Left kidney (tissue), 2 donors: ENCODE data around the gene KCNIP3. TPM values are rescaled to one million over a fixed set of nuclear protein-coding genes. Genes with fewer than 3 reads are reported as not detected.
"Not testable (repeated sequence)": the region's sequence is repeated elsewhere in the genome, so short reads cannot be mapped to it uniquely, and the experiment has no call there.

Source experiments
- DNase-seq: peaks from one replicate; pipeline ENCODE4 v3.0.0-alpha.2; 2013
- polyA plus RNA-seq: library from polyadenylated mRNA; unstranded; fragments of 120-200 nt; gene quantifications from one replicate; pipeline ENCODE4 v1.2.1, GENCODE V29; 2013; ENCODE audit not compliant: insufficient read length

KCNIP3 gene
- polyA plus RNA-seq, 1 donor = 17.7 TPM

GRCh38 chr2:95383635-95384027 is 86.5 kb downstream of the KCNIP3 start:
- no peak for DNase-seq

DNA sequence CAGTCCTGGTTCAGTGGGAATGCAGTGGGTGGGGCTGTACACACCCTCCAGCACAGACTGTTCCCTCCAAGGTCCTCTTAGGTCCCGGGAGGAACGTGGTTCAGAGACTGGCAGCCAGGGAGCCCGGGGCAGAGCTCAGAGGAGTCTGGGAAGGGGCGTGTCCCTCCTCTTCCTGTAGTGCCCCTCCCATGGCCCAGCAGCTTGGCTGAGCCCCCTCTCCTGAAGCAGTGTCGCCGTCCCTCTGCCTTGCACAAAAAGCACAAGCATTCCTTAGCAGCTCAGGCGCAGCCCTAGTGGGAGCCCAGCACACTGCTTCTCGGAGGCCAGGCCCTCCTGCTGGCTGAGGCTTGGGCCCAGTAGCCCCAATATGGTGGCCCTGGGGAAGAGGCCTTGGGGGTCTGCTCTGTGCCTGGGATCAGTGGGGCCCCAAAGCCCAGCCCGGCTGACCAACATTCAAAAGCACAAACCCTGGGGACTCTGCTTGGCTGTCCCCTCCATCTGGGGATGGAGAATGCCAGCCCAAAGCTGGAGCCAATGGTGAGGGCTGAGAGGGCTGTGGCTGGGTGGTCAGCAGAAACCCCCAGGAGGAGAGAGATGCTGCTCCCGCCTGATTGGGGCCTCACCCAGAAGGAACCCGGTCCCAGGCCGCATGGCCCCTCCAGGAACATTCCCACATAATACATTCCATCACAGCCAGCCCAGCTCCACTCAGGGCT is 87.9 kb downstream of the KCNIP3 start:
- no peak for DNase-seq

DNA sequence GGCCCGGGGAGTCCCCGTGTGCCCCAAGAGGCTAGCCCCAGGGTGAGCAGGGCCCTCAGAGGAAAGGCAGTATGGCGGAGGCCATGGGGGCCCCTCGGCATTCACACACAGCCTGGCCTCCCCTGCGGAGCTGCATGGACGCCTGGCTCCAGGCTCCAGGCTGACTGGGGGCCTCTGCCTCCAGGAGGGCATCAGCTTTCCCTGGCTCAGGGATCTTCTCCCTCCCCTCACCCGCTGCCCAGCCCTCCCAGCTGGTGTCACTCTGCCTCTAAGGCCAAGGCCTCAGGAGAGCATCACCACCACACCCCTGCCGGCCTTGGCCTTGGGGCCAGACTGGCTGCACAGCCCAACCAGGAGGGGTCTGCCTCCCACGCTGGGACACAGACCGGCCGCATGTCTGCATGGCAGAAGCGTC is 88.4 kb downstream of the KCNIP3 start:
- DNase-seq = no peak

- DNase-seq = no peak
These were observed 88.9 kb downstream of the KCNIP3 start for GRCh38 chr2:95386031-95386430.

- DNase-seq = no peak
These were observed 90.2 kb downstream of the KCNIP3 start for GRCh38 chr2:95387358-95387757.

DNA sequence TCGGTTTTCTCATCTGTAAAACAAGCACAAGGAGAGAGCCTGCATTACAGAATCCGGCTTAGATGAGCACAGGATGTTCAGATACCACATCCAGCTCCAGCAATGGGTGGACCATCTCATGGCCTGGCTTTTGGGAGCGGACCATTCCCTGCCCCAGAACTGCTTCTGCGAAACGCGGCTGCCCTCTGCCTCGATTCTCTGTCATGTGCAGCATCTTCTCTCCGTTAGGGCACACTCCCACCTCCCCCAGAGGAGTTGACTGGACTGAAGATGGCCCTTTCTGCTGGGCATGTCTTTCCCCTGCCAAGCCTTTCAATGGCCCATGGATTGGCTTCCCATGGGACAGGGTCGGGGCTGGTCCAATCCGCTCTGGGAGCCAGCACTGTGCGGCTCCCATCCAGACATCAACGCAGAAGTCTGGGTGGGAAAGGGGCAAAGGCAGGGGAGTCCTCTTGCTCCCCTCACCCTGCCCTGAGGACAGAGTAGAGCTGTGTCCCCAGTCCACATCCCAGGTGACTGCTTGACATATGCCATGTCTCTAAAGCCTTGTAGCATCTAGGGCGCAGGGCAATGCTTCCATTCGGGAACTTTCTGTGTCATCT is 91.0 kb downstream of the KCNIP3 start:
- no peak for DNase-seq

GRCh38 chr2:95388856-95389244 is 91.7 kb downstream of the KCNIP3 start:
- no peak for DNase-seq

- DNase-seq = peak; percentile 44
These were observed 92.3 kb downstream of the KCNIP3 start for GRCh38 chr2:95389245-95390119.

- DNase-seq = no peak
These were observed 93.2 kb downstream of the KCNIP3 start for GRCh38 chr2:95390272-95390880.

DNA sequence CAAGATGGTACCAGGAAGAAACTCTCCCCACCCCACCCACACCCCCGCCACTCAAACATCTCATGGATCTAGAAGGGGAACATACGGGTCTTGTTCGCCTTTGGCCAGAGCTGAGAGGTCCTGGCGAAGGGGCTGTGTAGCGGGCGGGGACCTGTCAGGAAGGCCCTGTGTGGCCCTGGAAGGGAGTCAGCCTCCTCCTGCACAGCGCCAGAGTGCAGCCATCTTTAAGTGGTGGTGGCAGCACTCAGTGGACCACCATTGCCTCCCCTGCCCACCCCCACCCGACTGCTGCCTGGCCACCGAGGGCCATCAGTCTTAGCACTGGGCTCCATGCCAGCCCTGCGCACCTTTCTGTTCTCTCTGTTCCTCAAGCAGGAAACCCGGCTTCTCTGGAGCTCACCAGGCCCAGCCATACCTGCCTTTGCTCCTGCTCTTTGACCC is 93.8 kb downstream of the KCNIP3 start:
- no peak for DNase-seq

DNA sequence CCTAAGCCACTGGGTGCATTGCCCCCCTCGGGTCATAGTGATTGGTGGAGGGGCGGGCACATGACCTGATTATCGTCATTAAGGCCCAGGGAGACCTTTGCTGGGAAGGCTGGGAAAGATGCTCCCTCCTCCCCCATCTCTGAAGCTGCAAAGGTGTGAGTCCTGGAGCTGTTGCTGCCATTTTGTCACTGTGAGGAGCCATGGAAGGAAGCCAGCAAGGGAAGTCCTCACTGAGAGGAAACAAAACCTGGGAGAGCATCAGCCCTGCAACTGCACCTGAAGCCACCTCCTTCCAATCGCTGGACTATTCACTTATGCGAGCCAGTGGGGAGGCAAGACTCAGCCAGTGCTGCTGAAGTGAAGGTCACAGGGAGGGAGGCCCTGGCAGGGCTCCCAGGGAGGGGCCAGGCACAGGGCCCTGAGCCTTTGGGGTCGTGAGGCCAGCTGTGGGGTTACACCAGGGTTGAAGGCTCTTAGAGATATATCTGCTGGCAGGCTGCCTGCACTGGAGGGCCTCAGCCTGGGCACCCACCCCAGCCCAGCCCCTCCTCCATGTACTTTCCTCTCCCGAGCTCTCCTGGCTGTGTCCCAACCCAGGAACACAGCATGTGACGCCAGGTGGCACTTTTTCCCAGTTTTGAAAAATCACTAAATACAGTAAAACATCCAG is 94.6 kb downstream of the KCNIP3 start:
- no peak for DNase-seq

GRCh38 chr2:95392320-95392719 is 95.2 kb downstream of the KCNIP3 start:
- DNase-seq = no peak

GRCh38 chr2:95392730-95393455 is 95.7 kb downstream of the KCNIP3 start:
- DNase-seq = no peak

- no peak for DNase-seq
These were observed 96.8 kb downstream of the KCNIP3 start for GRCh38 chr2:95393901-95394300.

GRCh38 chr2:95399061-95399460 is 101.9 kb downstream of the KCNIP3 start:
- no peak for DNase-seq

DNA sequence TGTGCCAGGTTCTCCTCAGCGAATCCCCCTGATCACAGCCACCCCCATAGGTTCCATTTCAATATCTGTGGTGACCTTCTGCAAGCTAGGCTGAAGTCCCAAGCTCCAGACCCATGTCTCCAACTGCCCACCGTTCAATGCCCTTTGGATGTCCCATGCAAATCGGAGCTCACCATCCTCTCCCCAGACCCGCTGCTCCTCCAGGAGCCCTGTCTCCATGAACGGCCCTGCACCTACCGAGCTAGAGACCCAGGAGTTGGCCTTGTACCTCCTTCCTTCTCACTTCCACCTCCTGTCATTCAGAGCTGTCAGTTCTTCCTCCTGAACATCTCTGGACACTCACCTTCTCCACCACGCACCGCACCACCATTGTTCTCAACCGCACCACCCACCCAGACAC is 104.3 kb downstream of the KCNIP3 start:
- no peak for DNase-seq

DNA sequence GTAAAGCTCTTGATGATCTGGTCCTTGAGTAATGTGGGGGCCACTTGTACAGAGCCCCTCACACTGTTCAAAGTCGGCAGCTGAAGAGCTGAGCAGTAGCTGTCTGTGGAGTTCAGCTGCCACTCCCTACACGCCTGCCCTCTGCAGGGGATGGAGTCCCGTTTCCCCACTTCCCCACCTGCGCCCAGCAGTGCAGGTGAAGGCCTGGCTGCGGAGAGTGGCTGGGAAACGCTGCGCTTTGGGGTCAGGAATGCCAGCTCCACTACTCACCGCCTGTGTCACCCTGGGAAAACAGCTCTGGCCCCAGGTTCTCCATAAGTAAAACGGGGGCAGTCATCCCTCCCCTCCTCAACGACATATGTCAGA is 104.8 kb downstream of the KCNIP3 start:
- not testable (repeated sequence) for DNase-seq

DNA sequence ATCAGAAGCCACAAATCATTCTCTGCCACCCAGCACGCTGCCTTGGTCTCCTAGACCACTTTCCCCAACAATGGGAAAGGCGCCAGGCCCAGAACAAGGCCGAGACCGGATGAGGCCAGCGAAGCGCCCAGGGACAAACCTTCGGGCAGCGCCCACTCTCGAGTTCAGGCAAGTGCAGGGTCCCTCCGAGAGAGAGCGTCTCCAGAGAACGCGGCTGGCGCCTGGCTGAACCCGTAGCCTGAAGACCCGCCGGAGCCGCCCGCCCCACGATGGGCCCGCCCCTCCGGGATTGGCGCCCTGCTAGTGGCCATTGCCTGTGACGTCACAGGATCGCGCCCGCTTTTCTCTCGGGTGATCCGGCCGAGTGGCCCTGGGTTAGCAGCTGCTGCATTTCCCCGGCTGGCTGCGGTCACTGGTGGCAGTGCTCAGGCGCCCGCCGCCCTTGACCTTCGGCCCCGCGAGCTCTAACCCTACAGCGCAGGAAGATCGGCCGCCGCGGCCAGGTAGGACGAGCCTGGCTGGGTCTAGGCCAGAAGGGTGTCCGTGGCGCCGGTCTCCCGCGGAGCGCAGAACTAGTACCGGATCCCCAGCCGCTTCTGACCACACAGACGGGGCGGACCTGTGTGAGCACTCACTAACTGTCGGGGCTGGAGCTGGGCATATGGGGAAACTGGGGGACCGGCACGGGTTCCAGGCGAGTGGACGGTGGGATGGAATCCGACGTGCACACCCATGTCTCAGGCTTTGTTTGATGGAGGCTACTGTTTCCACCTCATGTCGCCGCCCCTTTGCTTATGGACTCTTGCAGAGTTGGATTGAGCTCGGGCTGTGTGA is 105.4 kb downstream of the KCNIP3 start, which contains the start of gene FAHD2A:
Gene FAHD2A (plus strand): TSS at position 339 of the 834 bp plus-strand sequence. CDS start 2,851 bp downstream, outside the sequence.
- DNase-seq = peak; percentile 95

- not testable (repeated sequence) for DNase-seq
These were observed 106.1 kb downstream of the KCNIP3 start for GRCh38 chr2:95403204-95403721.

DNA sequence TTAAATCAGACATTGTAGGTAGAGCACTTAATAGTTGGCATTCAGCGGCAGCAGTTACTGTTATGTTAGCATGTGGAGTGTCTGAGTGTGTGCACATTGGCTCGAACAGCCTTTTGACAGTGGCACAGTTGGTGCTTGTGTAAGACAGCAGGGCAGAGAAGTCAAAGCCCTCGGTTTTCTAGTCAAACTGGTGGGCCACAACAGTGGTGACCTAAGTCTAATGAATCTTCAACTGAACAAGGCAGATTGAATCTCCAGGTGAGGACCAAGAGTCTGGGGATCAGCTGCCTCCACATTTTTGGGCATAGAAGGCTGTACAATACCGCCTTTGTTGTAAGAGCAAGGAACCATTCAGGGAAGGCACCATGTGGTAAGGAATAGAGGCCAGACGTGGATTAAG is 106.7 kb downstream of the KCNIP3 start:
- not testable (repeated sequence) for DNase-seq
